H9 (cell line): Measurements from ENCODE around the gene HMCN1. TPM values are rescaled to one million over a fixed set of nuclear protein-coding genes. Genes with fewer than 3 reads are reported as not detected.

ENCODE experiments used
- DNase-seq: peaks from one replicate; pipeline ENCODE4 v3.0.0-alpha.2; 2017
- H2AFZ ChIP-seq: one replicate; pipeline ENCODE4 v1.6.1; 2013; ENCODE audit warnings: mild to moderate bottlenecking, low read length, control low read depth, moderate library complexity
- H2AK5ac ChIP-seq: 2 replicates; pipeline ENCODE4 v1.6.1; 2013; ENCODE audit warnings: low read length, control low read depth, mixed read lengths; ENCODE audit not compliant: insufficient read length
- H2BK120ac ChIP-seq: one replicate; pipeline ENCODE4 v1.6.1; 2013; ENCODE audit warnings: low read depth, mild to moderate bottlenecking, low read length, control low read depth, inconsistent platforms; ENCODE audit not compliant: poor library complexity, severe bottlenecking
- H2BK12ac ChIP-seq: 2 replicates; pipeline ENCODE4 v1.6.1; 2013; ENCODE audit warnings: low read length, control low read depth, mixed read lengths, low read depth; ENCODE audit not compliant: insufficient read length
- H2BK15ac ChIP-seq: 2 replicates; pipeline ENCODE4 v1.6.1; 2013; ENCODE audit warnings: low read depth, low read length, control low read depth
- H2BK20ac ChIP-seq: one replicate; pipeline ENCODE4 v1.6.1; 2013; ENCODE audit warnings: low read depth, mild to moderate bottlenecking, low read length, control low read depth, inconsistent platforms; ENCODE audit not compliant: poor library complexity, severe bottlenecking
- H2BK5ac ChIP-seq: 2 replicates; pipeline ENCODE4 v1.6.1; 2013; ENCODE audit warnings: low read length, control low read depth, mixed read lengths; ENCODE audit not compliant: insufficient read length
- H3K14ac ChIP-seq: 2 replicates; pipeline ENCODE4 v1.6.1; 2013; ENCODE audit warnings: low read length, control low read depth; ENCODE audit not compliant: insufficient read depth
- H3K18ac ChIP-seq: 2 replicates; pipeline ENCODE4 v1.6.1; 2013; ENCODE audit warnings: low read depth, mild to moderate bottlenecking, mixed read lengths, low read length, control low read depth; ENCODE audit not compliant: insufficient read length
- H3K23ac ChIP-seq: 2 replicates; pipeline ENCODE4 v1.6.1; 2013; ENCODE audit warnings: low read length, control low read depth, mixed read lengths, low read depth; ENCODE audit not compliant: insufficient read length
- H3K23me2 ChIP-seq: 2 replicates; pipeline ENCODE4 v1.6.1; 2013; ENCODE audit warnings: low read depth, mild to moderate bottlenecking, mixed read lengths, low read length, control low read depth; ENCODE audit not compliant: insufficient read length, poor library complexity, severe bottlenecking
- H3K27ac ChIP-seq: 2 replicates; pipeline ENCODE4 v1.5.1; 2013; ENCODE audit warnings: low read length, control low read depth, mixed read lengths, low read depth; ENCODE audit not compliant: insufficient read length
- H3K27me3 ChIP-seq: 2 replicates; pipeline ENCODE4 v1.6.1; 2013; ENCODE audit warnings: low read length, control low read depth, inconsistent platforms; ENCODE audit not compliant: insufficient read depth
- H3K4ac ChIP-seq: 2 replicates; pipeline ENCODE4 v1.6.1; 2013; ENCODE audit warnings: low read depth, mild to moderate bottlenecking, control low read depth, inconsistent platforms, low read length, moderate library complexity
- H3K4me1 ChIP-seq: 2 replicates; pipeline ENCODE4 v1.6.1; 2013; ENCODE audit warnings: low read length, control low read depth, inconsistent platforms; ENCODE audit not compliant: insufficient read depth
- H3K4me2 ChIP-seq: 2 replicates; pipeline ENCODE4 v1.6.1; 2013; ENCODE audit warnings: low read length, control low read depth, mixed read lengths; ENCODE audit not compliant: insufficient read length, insufficient read depth
- H3K56ac ChIP-seq: 2 replicates; pipeline ENCODE4 v1.6.1; 2013; ENCODE audit warnings: low read depth, mild to moderate bottlenecking, mixed read lengths, low read length, control low read depth; ENCODE audit not compliant: insufficient read length
- H3K79me1 ChIP-seq: 2 replicates; pipeline ENCODE4 v1.6.1; 2013; ENCODE audit warnings: low read depth, mild to moderate bottlenecking, moderate library complexity, low read length, control low read depth, inconsistent platforms; ENCODE audit not compliant: insufficient read depth, poor library complexity, severe bottlenecking
- H3K79me2 ChIP-seq: 2 replicates; pipeline ENCODE4 v1.6.1; 2013; ENCODE audit warnings: low read length, control low read depth, inconsistent platforms; ENCODE audit not compliant: insufficient read depth
- H3K9ac ChIP-seq: 2 replicates; pipeline ENCODE4 v1.6.1; 2013; ENCODE audit warnings: low read length, control low read depth, mixed read lengths; ENCODE audit not compliant: insufficient read length; ENCODE audit errors: extremely low read depth
- H3K9me3 ChIP-seq: one replicate; pipeline ENCODE4 v1.6.1; 2013; ENCODE audit warnings: low read depth, low read length, inconsistent platforms; ENCODE audit not compliant: control insufficient read depth
- H3T11ph ChIP-seq: one replicate; pipeline ENCODE4 v1.6.1; 2013; ENCODE audit warnings: mild to moderate bottlenecking, low read length, control low read depth, inconsistent platforms
- H4K20me1 ChIP-seq: one replicate; pipeline ENCODE4 v1.6.1; 2013; ENCODE audit not compliant: control insufficient read depth, insufficient read length, insufficient read depth
- H4K5ac ChIP-seq: 2 replicates; pipeline ENCODE4 v1.6.1; 2013; ENCODE audit warnings: low read depth, mild to moderate bottlenecking, mixed read lengths, low read length, control low read depth; ENCODE audit not compliant: insufficient read length
- H4K8ac ChIP-seq: replicated peaks from 2 replicates; pipeline ENCODE4 v1.6.1; 2013; ENCODE audit warnings: low read length, control low read depth, mixed read lengths, low read depth; ENCODE audit not compliant: insufficient read length
- H4K91ac ChIP-seq: 2 replicates; pipeline ENCODE4 v1.6.1; 2013; ENCODE audit warnings: low read depth, mild to moderate bottlenecking, moderate library complexity, mixed read lengths, low read length, control low read depth; ENCODE audit not compliant: insufficient read length
- H3K27ac Mint-ChIP-seq, 3 experiments: 2 replicates in 2 of 3; 3 replicates in 1 of 3; pipeline ENCODE4 v1.8.0; 2020 to 2021; ENCODE audit warnings: mixed read lengths in 3 of 3, mild to moderate bottlenecking in 1 of 3, moderate library complexity in 1 of 3
- H3K27me3 Mint-ChIP-seq: 2 replicates; pipeline ENCODE4 v1.8.0; 2021; ENCODE audit warnings: low read depth, mild to moderate bottlenecking, moderate library complexity, mixed read lengths
- H3K36me3 Mint-ChIP-seq, 3 experiments: 2 replicates in 2 of 3; 3 replicates in 1 of 3; pipeline ENCODE4 v1.8.0; 2020 to 2021; ENCODE audit warnings: low read depth in 3 of 3, mixed read lengths in 3 of 3; ENCODE audit not compliant: insufficient read depth in 1 of 3
- H3K4me1 Mint-ChIP-seq, 2 experiments: 2 replicates each; pipeline ENCODE4 v1.8.0; 2020; ENCODE audit warnings: mixed read lengths in 2 of 2
- H3K4me3 Mint-ChIP-seq, 2 experiments: 2 replicates in 1 of 2; 3 replicates in 1 of 2; pipeline ENCODE4 v1.8.0; 2020 to 2021; ENCODE audit warnings: mild to moderate bottlenecking in 2 of 2, mixed read lengths in 2 of 2, moderate library complexity in 1 of 2
- H3K9me3 Mint-ChIP-seq, 2 experiments: 2 replicates in 1 of 2; 3 replicates in 1 of 2; pipeline ENCODE4 v1.8.0; 2020; ENCODE audit warnings: mild to moderate bottlenecking in 2 of 2, mixed read lengths in 2 of 2, moderate library complexity in 1 of 2
- WGBS: extraction: QIAGEN DNeasy Blood & Tissue Kit; methylation state at CpG from one replicate; pipeline ENCODE4 v1.1.7; 2013; ENCODE audit warnings: missing lambda C conversion rate, low lambda C conversion rate, mixed read lengths; ENCODE audit not compliant: insufficient read length; ENCODE audit errors: extremely low coverage; 5-methylcytosine and 5-hydroxymethylcytosine counted together
- total RNA-seq: library from RNA; stranded (reverse); gene quantifications from 2 replicates; pipeline ENCODE4 v1.2.1, GENCODE V29; 2021
- TF ChIP-seq, protein P1 (sequence below): fragments of 200-600 bp; sonication (generic); conservative IDR thresholded peaks from 3 replicates; pipeline ENCODE4 v1.8.0; 2021; ENCODE audit warnings: antibody characterized with exemption, mild to moderate bottlenecking

The HMCN1 gene
- total RNA-seq, 1 experiment from 2014 or later, result 3.3 TPM

DNA sequence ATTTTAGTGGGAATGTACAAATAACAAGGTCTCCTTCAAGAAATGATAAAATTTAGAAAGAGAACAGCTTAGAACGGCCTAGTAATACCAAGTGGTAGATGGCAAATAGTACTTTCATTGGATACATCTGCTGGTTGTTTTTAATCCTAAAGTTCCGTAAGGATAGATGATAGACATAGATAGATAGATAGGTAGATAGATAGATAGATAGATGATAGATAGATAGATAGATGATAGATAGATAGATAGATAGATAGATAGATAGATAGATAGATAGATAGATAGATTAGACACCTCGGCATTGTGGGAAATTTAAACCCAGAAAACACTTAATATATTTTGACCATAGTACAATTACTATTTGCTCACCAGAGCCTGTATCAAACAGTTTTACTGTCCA is 352.4 kb downstream of the HMCN1 start:
- TF ChIP-seq, protein P1, sequence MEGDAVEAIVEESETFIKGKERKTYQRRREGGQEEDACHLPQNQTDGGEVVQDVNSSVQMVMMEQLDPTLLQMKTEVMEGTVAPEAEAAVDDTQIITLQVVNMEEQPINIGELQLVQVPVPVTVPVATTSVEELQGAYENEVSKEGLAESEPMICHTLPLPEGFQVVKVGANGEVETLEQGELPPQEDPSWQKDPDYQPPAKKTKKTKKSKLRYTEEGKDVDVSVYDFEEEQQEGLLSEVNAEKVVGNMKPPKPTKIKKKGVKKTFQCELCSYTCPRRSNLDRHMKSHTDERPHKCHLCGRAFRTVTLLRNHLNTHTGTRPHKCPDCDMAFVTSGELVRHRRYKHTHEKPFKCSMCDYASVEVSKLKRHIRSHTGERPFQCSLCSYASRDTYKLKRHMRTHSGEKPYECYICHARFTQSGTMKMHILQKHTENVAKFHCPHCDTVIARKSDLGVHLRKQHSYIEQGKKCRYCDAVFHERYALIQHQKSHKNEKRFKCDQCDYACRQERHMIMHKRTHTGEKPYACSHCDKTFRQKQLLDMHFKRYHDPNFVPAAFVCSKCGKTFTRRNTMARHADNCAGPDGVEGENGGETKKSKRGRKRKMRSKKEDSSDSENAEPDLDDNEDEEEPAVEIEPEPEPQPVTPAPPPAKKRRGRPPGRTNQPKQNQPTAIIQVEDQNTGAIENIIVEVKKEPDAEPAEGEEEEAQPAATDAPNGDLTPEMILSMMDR, result no peak
- Histone ChIP-seq H4K20me1 (no peaks in the 10 kb centered on the region), H3T11ph (no peak overlapping the region), H3K23me2 (no peaks in the 10 kb centered on the region), H3K79me2 (no peaks in the 10 kb centered on the region), H3K27me3 (no peaks in the 10 kb centered on the region), H2AFZ (no peak overlapping the region), H3K9ac (no peak overlapping the region), H4K91ac (no peak overlapping the region), H2BK12ac (no peak overlapping the region), H4K5ac (no peak overlapping the region), H3K79me1 (no peaks in the 10 kb centered on the region), H3K56ac (no peak overlapping the region), H3K4me1 (no peaks in the 10 kb centered on the region), H3K14ac (no peak overlapping the region), H2AK5ac (no peak overlapping the region), H2BK20ac (no peak overlapping the region), H3K4me2 (no peak overlapping the region), H3K23ac (no peak overlapping the region), H2BK120ac (no peak overlapping the region), H2BK5ac (no peak overlapping the region), H3K4ac (no peak overlapping the region), H3K18ac (no peak overlapping the region), H4K8ac (no peak overlapping the region), H2BK15ac (no peak overlapping the region), H3K27ac (no peak overlapping the region), H3K9me3 (no peaks in the 10 kb centered on the region)
- peaks cover 0 to 6% of the 10 kb centered on the region in 2 experiments; a peak in 2 of 4 replicates for H3K4me1 Mint-ChIP-seq
- H3K9me3 Mint-ChIP-seq, result no peaks in the 10 kb centered on the region
- no peaks in the 10 kb centered on the region for H3K27me3 Mint-ChIP-seq
- H3K4me3 Mint-ChIP-seq, result no peak overlapping the region
- no peak for DNase-seq
- WGBS, result no CpG with 5 or more reads among the region's 3 CpGs
- no peaks in the 10 kb centered on the region for H3K36me3 Mint-ChIP-seq
- no peak overlapping the region for H3K27ac Mint-ChIP-seq
